ENCODE data around the gene CNIH4. TPM values are rescaled to one million over a fixed set of nuclear protein-coding genes. Genes with fewer than 3 reads are reported as not detected.

CNIH4 gene
- total RNA-seq, 3 donors from 2014 or later = 53.3 to 60.5 (median 54.7) TPM

- DNase-seq (no peak), ATAC-seq (no peak)
- Histone ChIP-seq H3K4me3 (no peak overlapping the region), H3K4me1 (ENCODE audit: low read depth) (no peaks in the 10 kb centered on the region), H3K36me3 (ENCODE audit: low read depth) (peaks cover 4% of the 10 kb centered on the region), H3K9me3 (no peaks in the 10 kb centered on the region)
- intact Hi-C loops (cut with DNase I, micrococcal nuclease) = no loop called here
- TF ChIP-seq CTCF (IDR thresholded peaks at IDR 0.05) = no peak
Measured at GRCh38 chr1:224392411-224393249, 36.0 kb downstream of the CNIH4 start.

GRCh38 chr1:224393294-224393693 lies 36.6 kb downstream of the CNIH4 start:
- DNase-seq (no peak), ATAC-seq (no peak)
- TF ChIP-seq CTCF (IDR thresholded peaks at IDR 0.05) = no peak
- Histone ChIP-seq H3K4me3 (no peak overlapping the region), H3K36me3 (ENCODE audit: low read depth) (peaks cover 4% of the 10 kb centered on the region), H3K9me3 (no peaks in the 10 kb centered on the region), H3K4me1 (ENCODE audit: low read depth) (no peaks in the 10 kb centered on the region)
- intact Hi-C loops (cut with DNase I, micrococcal nuclease) = no loop called here

DNA sequence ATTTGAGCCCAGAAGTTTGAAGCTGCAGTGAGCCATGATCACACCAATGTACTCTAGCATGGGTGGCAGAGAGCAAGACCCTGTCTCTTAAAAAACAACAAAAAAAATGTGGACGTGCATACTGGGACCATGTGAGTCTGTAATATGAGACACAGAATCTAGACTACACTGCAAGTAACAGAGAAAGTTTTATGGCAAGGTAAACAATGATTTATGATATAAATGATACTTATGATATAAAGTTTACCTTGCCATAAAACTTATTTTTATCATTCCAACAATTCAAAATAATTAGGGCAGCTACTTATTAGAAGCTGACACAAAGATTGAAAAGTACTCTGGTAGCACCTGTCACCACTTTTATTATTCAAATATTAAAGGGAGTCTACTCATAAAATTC lies 43.2 kb downstream of the CNIH4 start:
- no peaks in the 10 kb centered on the region for H3K36me3 ChIP-seq (ENCODE audit: low read depth)
- DNase-seq = no peak
- no peak overlapping the region for H3K4me3 ChIP-seq
- peaks cover 6% of the 10 kb centered on the region for H3K4me1 ChIP-seq (ENCODE audit: low read depth)
- TF ChIP-seq CTCF (IDR thresholded peaks at IDR 0.05) = no peak
- no peak for ATAC-seq
- intact Hi-C loops (cut with DNase I, micrococcal nuclease) = no loop called here
- H3K9me3 ChIP-seq = no peaks in the 10 kb centered on the region

- no peak for TF ChIP-seq CTCF (IDR thresholded peaks at IDR 0.05)
- H3K4me1 ChIP-seq (ENCODE audit: low read depth) = peaks cover 6% of the 10 kb centered on the region
- H3K4me3 ChIP-seq = no peak overlapping the region
- intact Hi-C loops (cut with DNase I, micrococcal nuclease) = no loop called here
- no peaks in the 10 kb centered on the region for H3K36me3 ChIP-seq (ENCODE audit: low read depth)
- ATAC-seq = no peak
- no peaks in the 10 kb centered on the region for H3K9me3 ChIP-seq
- no peak for DNase-seq
Measured at GRCh38 chr1:224402472-224403036, 45.9 kb downstream of the CNIH4 start.

GRCh38 chr1:224404916-224405603 lies 48.4 kb downstream of the CNIH4 start:
- intact Hi-C loops (cut with DNase I, micrococcal nuclease) = no loop called here
- H3K9me3 ChIP-seq = no peaks in the 10 kb centered on the region
- no peak for TF ChIP-seq CTCF (IDR thresholded peaks at IDR 0.05)
- no peaks in the 10 kb centered on the region for H3K36me3 ChIP-seq (ENCODE audit: low read depth)
- DNase-seq (no peak), ATAC-seq (no peak)
- peaks cover 2% of the 10 kb centered on the region for H3K4me1 ChIP-seq (ENCODE audit: low read depth)
- no peak overlapping the region for H3K4me3 ChIP-seq
